GM18508 (cell line): Measurements from ENCODE around the gene WDR1.
"Not testable (repeated sequence)": the region's sequence is repeated elsewhere in the genome, so short reads cannot be mapped to it uniquely, and the experiment has no call there.

Experiments
- ATAC-seq: cut with Tn5 transposase; IDR thresholded peaks from one replicate; pipeline ENCODE4 v1.9.1; 2021; ENCODE audit warnings: moderate number of reproducible peaks; ENCODE audit not compliant: insufficient read depth, unreplicated experiment

The WDR1 gene

GRCh38 chr4:10134141-10134540 lies 17.5 kb upstream of the WDR1 start:
- ATAC-seq, result no peak

GRCh38 chr4:10131202-10131601 lies 14.6 kb upstream of the WDR1 start:
- no peak for ATAC-seq

GRCh38 chr4:10130178-10130888 lies 13.7 kb upstream of the WDR1 start:
- no peak for ATAC-seq

GRCh38 chr4:10129196-10130177 lies 12.9 kb upstream of the WDR1 start:
- ATAC-seq, result no peak

GRCh38 chr4:10128761-10129160 lies 12.2 kb upstream of the WDR1 start:
- ATAC-seq, result no peak

- ATAC-seq, result not testable (repeated sequence)
These were observed 10.9 kb upstream of the WDR1 start for GRCh38 chr4:10127531-10127930.

- ATAC-seq, result no peak
These were observed 7.8 kb upstream of the WDR1 start for GRCh38 chr4:10124167-10124930.

GRCh38 chr4:10123227-10124101 lies 6.9 kb upstream of the WDR1 start:
- no peak for ATAC-seq

GRCh38 chr4:10122236-10122932 lies 5.8 kb upstream of the WDR1 start:
- no peak for ATAC-seq

- no peak for ATAC-seq
These were observed 5.1 kb upstream of the WDR1 start for GRCh38 chr4:10121568-10122208.

- no peak for ATAC-seq
These were observed 4.5 kb upstream of the WDR1 start for GRCh38 chr4:10120943-10121567.

GRCh38 chr4:10119773-10120172 lies 3.2 kb upstream of the WDR1 start:
- no peak for ATAC-seq

GRCh38 chr4:10119278-10119677 lies 2.7 kb upstream of the WDR1 start:
- no peak for ATAC-seq

GRCh38 chr4:10118048-10119004 lies 1.7 kb upstream of the WDR1 start:
- no peak for ATAC-seq

GRCh38 chr4:10117359-10118047 lies 904 bp upstream of the WDR1 start:
- ATAC-seq, result no peak

GRCh38 chr4:10115797-10116568 lies 616 bp downstream of the WDR1 start:
- ATAC-seq, result no peak
